C4-2B (cell line): ENCODE results near the gene PUS10.

Experiments
- CTCF ChIP-seq: fragments of 450-650 bp; conservative IDR thresholded peaks from 2 replicates; pipeline ENCODE4 v1.5.1; 2017; ENCODE audit warnings: mild to moderate bottlenecking
- ZFX ChIP-seq: fragments of 450-650 bp; IDR thresholded peaks from 2 replicates; pipeline ENCODE4 v1.6.1; 2017

DNA sequence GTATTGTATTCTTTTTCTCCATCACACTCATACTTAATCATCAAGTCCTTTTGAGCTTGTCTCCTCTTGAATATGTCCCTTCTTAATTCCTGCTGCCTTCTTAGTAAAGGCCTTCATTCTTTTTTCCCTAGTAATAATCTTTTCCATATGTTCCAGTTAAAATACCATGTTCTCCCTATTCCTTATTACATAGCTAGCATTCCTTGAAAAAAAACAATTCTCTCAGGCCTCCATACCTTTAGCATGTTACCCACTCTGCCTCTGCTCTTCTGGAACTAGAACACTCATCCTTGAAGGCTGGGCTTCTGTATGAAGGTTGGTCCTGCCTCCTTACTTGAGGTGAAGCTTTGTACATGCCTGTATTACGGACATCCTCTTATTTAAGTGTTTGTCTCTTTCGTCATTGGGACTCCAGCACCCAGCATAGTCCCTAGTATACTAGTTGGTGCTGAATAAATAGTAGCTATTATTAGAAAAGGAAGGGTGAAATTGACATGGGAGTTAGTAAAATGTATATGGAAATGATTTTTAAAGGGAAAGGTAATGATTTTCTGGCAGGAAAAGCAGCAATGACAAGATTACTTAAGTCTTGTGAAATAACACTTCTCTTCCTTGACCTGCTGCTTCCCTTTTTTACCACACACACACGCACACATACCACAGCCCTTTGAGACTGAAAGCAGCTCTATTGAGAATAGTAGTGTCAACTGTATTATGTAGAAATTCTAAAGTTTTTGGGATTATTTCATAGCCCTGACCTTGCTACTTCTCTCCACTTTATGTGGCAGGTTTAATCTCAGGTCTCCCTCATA, 91.1 kb downstream of the PUS10 start:
- TF ChIP-seq CTCF (no peak), ZFX (no peak)
